A549 (cell line): ENCODE data around the gene NR3C1. TPM values are rescaled to one million over a fixed set of nuclear protein-coding genes. Genes with fewer than 3 reads are reported as not detected.

ENCODE experiments used
- ATAC-seq, 2 experiments: fragments of 200-7000 bp in 1 of 2; fragments of >200 bp in 1 of 2; cut with Nextera tagmentation in 1 of 2; cut with Tn5 transposase in 1 of 2; 3 replicates each; pipeline versions ENCODE4 v1.8.0 to v1.9.1; 2018 to 2020; ENCODE audit warnings: mild to moderate bottlenecking in 1 of 2, moderate library complexity in 1 of 2
- CTCF ChIA-PET: fragments of 300-600 bp; sonication (Branson Sonifier 250); formaldehyde crosslinking; extraction: SDS; loops from one replicate; lab custom pipeline; 2021; ENCODE audit warnings: antibody characterized with exemption, inconsistent platforms; lab: Yijun Ruan, JAX
- POLR2A ChIA-PET: fragments of 350-600 bp; formaldehyde crosslinking; extraction: SDS; loops from one replicate; lab custom pipeline; 2021; ENCODE audit warnings: antibody characterized with exemption, inconsistent platforms; lab: Yijun Ruan, JAX
- DNase-seq, 2 experiments: peaks; one replicate each; pipeline versions ENCODE4 v3.0.0 to v3.0.0-alpha.2; 2011 to 2016; ENCODE audit warnings: low read depth in 1 of 2, low spot score in 1 of 2
- FAIRE-seq: peaks from 2 replicates; lab custom pipeline; 2011; peaks lifted over from hg19 to GRCh38; lab: Jason Lieb, UNC
- H3K27ac ChIP-seq, 2 experiments: fragments of >200 bp; sonication (Bioruptor Twin); formaldehyde crosslinking; 3 replicates each; pipeline ENCODE4 v1.5.1; 2016 to 2017
- H3K4me1 ChIP-seq: fragments of >200 bp; sonication (Bioruptor Twin); formaldehyde crosslinking; 3 replicates; pipeline ENCODE4 v1.6.1; 2016
- H3K4me2 ChIP-seq: fragments of >200 bp; sonication (Bioruptor Twin); formaldehyde crosslinking; 3 replicates; pipeline ENCODE4 v1.6.1; 2016
- H3K4me3 ChIP-seq: fragments of >200 bp; sonication (Bioruptor Twin); formaldehyde crosslinking; 3 replicates; pipeline ENCODE4 v1.5.1; 2016
- H3K9me3 ChIP-seq: fragments of >200 bp; sonication (Bioruptor Twin); formaldehyde crosslinking; 3 replicates; pipeline ENCODE4 v1.6.1; 2016
- CBX8 ChIP-seq: fragments of 200-600 bp; sonication (generic); IDR thresholded peaks from 2 replicates; pipeline ENCODE4 v1.6.1; 2016
- CHD4 ChIP-seq: fragments of 200-600 bp; sonication (generic); IDR thresholded peaks from 2 replicates; pipeline ENCODE4 v1.6.1; 2016; ENCODE audit warnings: antibody characterized with exemption, mild to moderate bottlenecking, borderline replicate concordance
- CTCF ChIP-seq: fragments of >200 bp; sonication (Bioruptor Twin); formaldehyde crosslinking; IDR thresholded peaks from 3 replicates; pipeline ENCODE4 v1.5.1; 2016
- FOSB ChIP-seq: fragments of 250-450 bp; sonication (Bioruptor Pico); IDR thresholded peaks from 2 replicates; pipeline ENCODE4 v1.5.0; 2020; ENCODE audit warnings: mild to moderate bottlenecking, moderate library complexity
- HDAC2 ChIP-seq: fragments of 200-600 bp; sonication (generic); IDR thresholded peaks from 2 replicates; pipeline ENCODE4 v1.6.1; 2016
- HEYL ChIP-seq: fragments of 250-450 bp; sonication (Bioruptor Pico); IDR thresholded peaks from 2 replicates; pipeline ENCODE4 v1.8.0; 2021; ENCODE audit warnings: mild to moderate bottlenecking, moderate library complexity
- HMGXB4 ChIP-seq: fragments of 250-450 bp; sonication (Bioruptor Pico); IDR thresholded peaks from 2 replicates; pipeline ENCODE4 v1.5.0; 2021; ENCODE audit warnings: mild to moderate bottlenecking, moderate library complexity, borderline replicate concordance
- HOXB13 ChIP-seq: fragments of 250-450 bp; sonication (Bioruptor Pico); IDR thresholded peaks from 2 replicates; pipeline ENCODE4 v1.5.0; 2020; ENCODE audit warnings: low read depth, mild to moderate bottlenecking, moderate library complexity
- JUNB ChIP-seq: fragments of >200 bp; sonication (Bioruptor Twin); formaldehyde crosslinking; IDR thresholded peaks from 2 replicates; pipeline ENCODE4 v1.6.1; 2016
- MAFK ChIP-seq: fragments of 450-650 bp; IDR thresholded peaks from 2 replicates; pipeline ENCODE4 v1.6.1; 2014; ENCODE audit not compliant: partially characterized antibody
- MAX ChIP-seq: IDR thresholded peaks from 2 replicates; pipeline ENCODE4 v1.6.1; 2012
- MAZ ChIP-seq: fragments of 150-350 bp; IDR thresholded peaks from 2 replicates; pipeline ENCODE4 v1.6.1; 2014; ENCODE audit warnings: antibody characterized with exemption, low read depth, low read length, borderline replicate concordance
- POLR2AphosphoS2 ChIP-seq: conservative IDR thresholded peaks from 2 replicates; pipeline ENCODE4 v1.6.1; 2012; ENCODE audit warnings: low read length, improper control_type of control experiment, inconsistent platforms
- RARB ChIP-seq: fragments of 250-450 bp; sonication (Bioruptor Pico); IDR thresholded peaks from 2 replicates; pipeline ENCODE4 v1.8.0; 2021; ENCODE audit warnings: mild to moderate bottlenecking, moderate library complexity
- REST ChIP-seq: fragments of 200-600 bp; sonication (generic); IDR thresholded peaks from 2 replicates; pipeline ENCODE4 v1.6.1; 2016; ENCODE audit warnings: antibody characterized with exemption, mild to moderate bottlenecking, moderate library complexity
- ZFP36 ChIP-seq: fragments of 450-650 bp; IDR thresholded peaks from 2 replicates; pipeline ENCODE4 v1.6.1; 2014; ENCODE audit warnings: borderline replicate concordance; ENCODE audit not compliant: partially characterized antibody
- WGBS: methylation state at CpG from one replicate; pipeline ENCODE4 v1.1.6; 2017; ENCODE audit errors: missing lambda C conversion rate; 5-methylcytosine and 5-hydroxymethylcytosine counted together
- polyA plus RNA-seq, 4 experiments: library from polyadenylated mRNA; depleted of rRNA in 3 of 4; stranded (reverse); fragments of >200 nt; fragmentation: RNase III in 1 of 4; extraction: RNeasy Plus Mini Kit Qiagen cat#74134 plus additional on column Dnase treatment in 1 of 4; gene quantifications; 2 replicates in 3 of 4; 3 replicates in 1 of 4; pipeline ENCODE4 v1.2.3, GENCODE V29; 2011 to 2017
- small RNA-seq, 6 experiments: library from RNA; depleted of rRNA; stranded (forward); fragments of <200 nt; gene quantifications; one replicate each; pipeline ENCODE3, GENCODE V24; 2012

Gene NR3C1
- polyA plus RNA-seq, 2 of the 4 experiments (the other 2 are of a cell fraction), result 46.5 to 73.0 TPM

GRCh38 chr5:143229426-143229895 is 174.0 kb downstream of the NR3C1 start (continued):
- TF ChIP-seq MAX (no peak), MAFK (no peak), CBX8 (no peak), HEYL (no peak), JUNB (no peak)

GRCh38 chr5:143228597-143229293 is 174.7 kb downstream of the NR3C1 start:
- TF ChIP-seq ZFP36 (no peak), MAZ (no peak), HOXB13 (CRISPR knock-in tag) (no peak), RARB (CRISPR knock-in tag) (no peak), FOSB (CRISPR knock-in tag) (no peak), MAX (no peak), REST (no peak), HMGXB4 (CRISPR knock-in tag) (no peak), CTCF (no peak), CHD4 (no peak), POLR2AphosphoS2 (no peak), HDAC2 (no peak)
- DNase-seq, result no peak
- Histone ChIP-seq H3K4me3 (no peak overlapping the region), H3K9me3 (no peaks in the 10 kb centered on the region), H3K4me2 (no peak overlapping the region), H3K27ac (no peak overlapping the region), H3K4me1 (peaks cover 20% of the 10 kb centered on the region)
- no peak for FAIRE-seq
- POLR2A ChIA-PET, result no interaction called here
- no peak for ATAC-seq
- CTCF ChIA-PET, result interaction anchor here (1.6 to 6.1 kb wide), 3 partner anchors 10 to 12 kb away, joined by 5 to 25 read pairs (median 5); no protein-coding TSS in a partner anchor
- WGBS, result 89% methylated on average over 8 of the region's 8 CpGs

Small RNA genes lying within 50 kb of the gene (small RNA-seq; reads per million reads assigned to genes)
- 0 to 2.6 (median 0) reads per million in 6 experiments for gene AC091925.2
